GM21367 (cell line): Measurements from ENCODE around the gene GRB14.
"Not testable (repeated sequence)": the region's sequence is repeated elsewhere in the genome, so short reads cannot be mapped to it uniquely, and the experiment has no call there.

ENCODE experiments used
- ATAC-seq: cut with Tn5 transposase; IDR thresholded peaks from one replicate; pipeline ENCODE4 v1.9.1; 2021; ENCODE audit not compliant: unreplicated experiment

The GRB14 gene

DNA sequence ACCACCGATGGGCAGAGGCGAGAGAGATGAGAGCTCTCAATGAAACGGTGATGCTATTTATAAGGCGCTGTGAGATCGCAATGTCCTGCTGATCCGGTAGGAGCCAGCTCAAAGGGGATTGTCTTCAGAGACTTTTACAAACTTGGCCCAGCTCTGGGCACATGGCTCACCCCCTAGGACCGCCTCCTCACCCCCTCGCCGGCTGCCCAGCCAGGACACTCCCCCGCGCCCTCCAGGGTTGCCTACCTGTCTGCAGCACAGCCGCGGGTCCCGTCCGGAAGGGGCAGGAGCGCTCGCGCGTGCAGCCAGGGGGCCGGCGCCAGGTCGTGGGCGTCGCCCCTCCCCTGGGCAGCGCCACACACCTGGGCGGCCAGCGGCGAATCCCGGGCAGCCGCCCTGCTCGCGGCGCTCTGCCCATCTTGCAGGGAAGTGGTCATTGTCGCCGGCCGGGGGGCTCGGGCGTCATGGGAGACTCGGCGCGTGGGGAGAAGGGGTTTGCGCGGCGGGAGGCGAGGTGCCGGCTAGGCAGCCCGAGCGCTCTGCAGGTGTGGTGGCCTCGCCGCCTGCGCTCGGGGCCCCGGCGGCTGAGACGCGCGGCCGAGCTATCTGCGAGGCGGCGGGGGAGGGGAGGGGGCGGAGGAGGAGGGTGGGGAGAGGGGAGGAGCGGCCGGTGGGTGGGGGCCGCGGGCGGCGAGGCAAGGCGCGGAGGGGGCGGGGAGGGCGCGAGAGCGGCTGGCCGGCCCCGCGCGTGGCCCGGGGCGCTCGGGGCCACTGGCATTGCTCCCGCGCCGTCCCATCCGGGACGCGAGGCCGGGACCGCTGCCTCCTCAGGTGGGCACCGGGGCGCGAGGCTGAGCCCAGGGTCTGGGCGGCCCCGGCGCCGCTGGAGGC lies at the start of gene GRB14:
TSS of gene GRB14 (minus strand) at position 610 of the 891 bp plus-strand sequence. CDS start at position 437, 173 bp downstream.
- no peak for ATAC-seq

DNA sequence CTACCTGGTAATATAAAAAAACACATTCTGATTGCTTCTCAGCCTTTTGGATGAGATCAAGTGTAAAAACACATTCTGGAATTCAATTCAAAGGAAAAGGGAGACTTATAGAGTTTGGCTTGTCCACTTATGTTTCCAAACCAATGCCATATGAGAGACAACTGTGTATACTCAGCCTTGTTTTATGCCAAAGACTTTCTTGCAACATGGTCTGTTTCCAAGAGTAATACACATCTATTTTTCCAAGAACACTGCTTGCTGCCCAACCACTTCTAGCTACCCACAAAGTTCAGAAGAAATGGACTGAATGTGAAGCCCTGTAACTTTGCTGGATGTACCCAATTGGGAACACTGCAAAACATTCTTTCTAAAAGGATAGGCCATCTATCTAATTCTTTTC lies 48.0 kb upstream of the GRB14 start:
- no peak for ATAC-seq

DNA sequence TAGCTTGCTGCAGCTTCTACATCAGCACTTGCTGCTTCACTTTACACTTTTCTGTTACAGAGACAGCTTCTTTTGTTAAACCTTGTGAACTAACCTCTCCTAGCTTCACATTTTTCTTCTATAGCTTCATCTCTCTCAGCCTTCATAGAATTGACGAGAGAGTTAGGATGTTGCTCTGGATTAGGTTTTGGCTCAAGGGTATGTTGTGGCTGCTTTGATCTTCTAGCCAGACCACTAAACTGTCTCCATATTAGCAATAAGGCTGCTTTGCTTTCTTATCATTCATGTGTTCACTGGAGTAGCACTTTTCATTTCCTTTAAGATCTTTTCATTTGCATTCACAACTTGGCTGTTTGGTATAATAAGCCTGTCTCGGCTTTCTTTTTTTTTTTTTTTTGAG lies 46.3 kb upstream of the GRB14 start:
- ATAC-seq, result no peak

DNA sequence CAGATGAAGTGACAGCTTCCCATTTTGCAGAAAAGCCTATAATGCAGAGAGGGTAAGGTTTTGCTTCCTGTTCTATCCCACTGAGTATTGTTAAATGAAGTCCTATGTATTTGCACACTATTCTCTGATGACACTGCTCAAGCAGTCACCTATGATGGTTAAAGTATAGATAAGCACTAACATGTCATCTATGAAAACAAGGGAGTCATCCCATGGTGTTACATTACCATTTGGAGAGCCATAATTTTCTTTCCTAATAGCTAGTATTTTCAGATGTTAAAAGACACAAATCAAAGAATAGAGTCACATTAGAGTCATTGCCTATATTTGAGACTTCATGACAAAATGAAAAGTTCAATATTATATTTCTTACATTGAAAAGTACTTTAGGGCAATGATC lies 42.8 kb upstream of the GRB14 start:
- ATAC-seq, result no peak

DNA sequence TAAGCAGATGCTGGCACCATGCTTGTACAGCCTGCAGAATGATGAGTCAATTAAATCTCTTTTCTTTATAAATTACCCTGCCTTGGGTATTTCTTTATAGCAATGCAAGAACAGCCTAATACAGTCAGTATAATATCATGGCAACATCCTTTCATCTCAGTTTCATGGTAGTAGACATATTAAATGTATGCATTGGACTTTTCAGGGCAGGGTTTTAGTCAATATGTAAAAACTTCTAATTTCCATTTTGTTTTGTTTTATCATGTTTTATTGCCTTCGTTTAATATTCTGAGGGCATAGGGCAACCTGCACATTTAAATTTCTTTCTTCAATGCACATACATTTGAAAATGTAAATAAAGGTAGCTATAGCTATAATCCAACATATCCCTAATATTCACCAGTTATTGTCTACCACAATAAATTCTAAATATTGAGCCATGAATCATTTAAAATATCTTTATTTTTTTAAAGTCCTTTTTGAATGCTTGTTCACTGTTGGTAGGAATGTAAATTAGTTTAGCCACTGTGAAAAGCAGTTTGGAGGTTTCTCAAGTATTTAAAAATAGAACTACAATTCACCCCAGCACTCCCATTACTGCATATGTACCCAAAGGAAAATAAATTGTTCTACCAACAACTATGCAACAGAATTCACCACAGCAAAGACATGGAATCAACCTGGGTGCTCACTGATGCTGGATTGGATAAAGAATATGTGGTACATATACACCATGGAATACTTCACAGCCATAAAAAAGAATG lies 41.8 kb upstream of the GRB14 start:
- no peak for ATAC-seq

- ATAC-seq, result no peak
Measured at GRCh38 chr2:164662066-164662465, 40.8 kb upstream of the GRB14 start.

GRCh38 chr2:164661349-164661748 lies 40.1 kb upstream of the GRB14 start:
- ATAC-seq, result no peak

DNA sequence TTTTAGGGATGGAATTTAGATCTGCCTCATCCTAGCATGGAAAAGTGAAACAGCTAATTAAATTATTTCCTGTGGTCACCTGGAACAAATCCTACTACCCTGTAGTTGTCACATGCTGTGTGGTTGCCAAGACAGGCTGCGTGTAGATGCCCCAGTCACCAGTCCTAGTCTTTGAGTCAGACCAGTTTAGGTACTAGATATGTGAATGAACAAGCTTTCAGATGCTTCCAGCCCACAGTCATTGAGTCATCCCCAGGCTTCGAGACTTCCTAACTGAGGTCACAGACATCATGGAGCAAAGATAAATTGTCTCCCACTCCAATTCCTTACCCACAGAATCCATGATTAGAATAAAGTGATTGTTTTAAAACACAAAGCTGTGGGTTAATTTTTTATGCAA lies 35.8 kb upstream of the GRB14 start:
- no peak for ATAC-seq

GRCh38 chr2:164655750-164656149 lies 34.5 kb upstream of the GRB14 start:
- no peak for ATAC-seq

GRCh38 chr2:164655336-164655735 lies 34.1 kb upstream of the GRB14 start:
- ATAC-seq, result no peak

DNA sequence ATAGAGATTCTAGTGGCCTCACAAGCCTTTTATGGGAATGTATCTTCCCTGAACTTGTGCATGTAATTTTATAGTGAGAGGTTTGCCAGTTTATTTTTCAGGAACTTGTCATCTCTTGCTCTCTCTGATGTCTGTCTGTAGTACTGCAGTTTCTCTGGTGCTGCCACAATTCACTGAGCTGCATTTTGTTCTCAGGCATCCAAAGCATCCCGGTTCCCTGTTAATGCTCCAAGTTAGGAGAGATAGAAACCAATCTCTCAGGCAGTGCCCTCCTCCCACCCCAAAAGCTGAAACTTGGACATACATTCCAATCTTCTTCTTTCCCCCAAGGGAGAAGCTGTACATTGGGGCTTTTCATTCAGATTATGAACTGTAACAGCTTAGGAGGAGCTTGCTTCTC lies 30.1 kb upstream of the GRB14 start:
- ATAC-seq, result no peak

GRCh38 chr2:164644036-164644700 lies 22.9 kb upstream of the GRB14 start:
- no peak for ATAC-seq

DNA sequence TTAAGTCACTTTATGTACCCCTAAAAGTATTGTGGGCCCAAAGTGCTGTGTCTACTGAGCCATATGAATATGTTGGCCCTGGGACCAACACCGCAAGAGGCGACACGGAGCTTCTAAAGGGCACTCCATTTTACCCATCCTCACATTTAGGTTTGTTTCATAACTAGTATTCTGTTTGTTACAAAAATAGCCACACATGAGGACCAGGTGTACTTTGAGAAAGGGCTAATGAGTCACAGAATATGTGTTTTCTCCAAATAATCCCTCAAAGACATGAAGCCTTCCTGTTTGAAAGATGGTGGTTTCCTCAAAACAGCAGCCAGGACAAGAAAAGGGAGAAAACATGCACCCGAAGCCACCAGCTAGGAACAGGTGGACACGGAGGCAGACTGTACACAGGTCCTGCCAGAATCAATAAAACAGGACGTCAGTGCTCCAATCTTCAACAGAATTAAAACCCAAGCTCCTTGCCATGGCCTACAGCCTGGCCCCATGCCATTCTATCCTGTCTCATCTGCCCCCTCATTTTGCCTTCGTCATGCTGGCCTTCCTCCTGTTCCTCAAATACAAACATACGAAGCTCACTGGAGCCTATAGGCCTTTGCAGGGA lies 21.8 kb upstream of the GRB14 start:
- no peak for ATAC-seq

GRCh38 chr2:164642268-164642667 lies 21.0 kb upstream of the GRB14 start:
- no peak for ATAC-seq

DNA sequence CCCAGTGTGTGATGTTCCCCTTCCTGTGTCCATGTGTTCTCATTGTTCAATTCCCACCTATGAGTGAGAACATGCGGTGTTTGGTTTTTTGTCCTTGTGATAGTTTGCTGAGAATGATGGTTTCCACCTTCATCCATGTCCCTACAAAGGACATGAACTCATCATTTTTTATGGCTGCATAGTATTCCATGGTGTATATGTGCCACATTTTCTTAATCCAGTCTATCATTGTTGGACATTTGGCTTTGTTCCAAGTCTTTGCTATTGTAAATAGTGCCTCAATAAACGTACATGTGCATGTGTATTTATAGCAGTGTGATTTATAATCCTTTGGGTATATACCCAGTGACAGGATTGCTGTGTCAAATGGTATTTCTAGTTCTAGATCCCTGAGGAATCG lies 7.0 kb upstream of the GRB14 start:
- not testable (repeated sequence) for ATAC-seq

GRCh38 chr2:164625378-164625971 lies 4.2 kb upstream of the GRB14 start:
- no peak for ATAC-seq

DNA sequence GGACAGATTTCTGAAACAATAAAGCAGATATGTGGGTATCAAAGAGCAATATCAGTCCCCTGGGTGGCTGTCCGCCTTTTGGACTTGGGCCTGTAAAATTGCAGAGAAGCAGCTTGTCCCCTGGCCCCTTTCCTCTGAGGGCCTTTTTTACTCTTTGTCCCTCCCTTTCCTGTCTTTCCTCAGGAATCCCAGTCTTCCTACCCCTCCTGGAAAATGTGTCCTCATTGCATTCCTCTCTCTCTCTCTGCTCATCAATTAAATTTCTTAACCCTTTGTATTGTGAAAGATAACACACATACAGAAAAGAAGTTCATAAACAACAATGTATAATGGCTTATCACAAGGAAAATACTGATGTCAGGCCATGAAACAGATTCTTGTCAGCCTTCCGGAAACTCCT lies 3.0 kb upstream of the GRB14 start:
- ATAC-seq, result no peak

- no peak for ATAC-seq
Measured at GRCh38 chr2:164622338-164623106, 1.2 kb upstream of the GRB14 start.

DNA sequence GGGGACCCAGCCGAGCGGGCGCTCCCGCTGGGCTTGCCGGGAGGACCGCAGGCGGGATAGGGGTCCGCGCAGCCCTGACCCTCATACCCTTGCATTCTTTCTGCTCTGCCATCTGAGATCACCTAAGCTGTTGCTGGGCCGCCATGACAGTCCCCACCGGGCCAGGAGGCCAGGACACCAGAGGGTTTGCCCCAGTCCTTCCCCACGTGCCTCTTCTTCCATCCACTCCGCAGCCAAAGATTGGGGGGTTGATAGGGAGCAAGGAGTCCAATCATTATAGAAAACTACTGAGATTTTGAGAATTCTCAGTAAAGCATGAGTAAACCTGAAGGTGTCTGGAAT lies 453 bp upstream of the GRB14 start:
- no peak for ATAC-seq

GRCh38 chr2:164620457-164620856 lies 825 bp downstream of the GRB14 start:
- ATAC-seq, result no peak
